Neural progenitor cell (in vitro differentiated cells): ENCODE results near the gene ARHGAP5. TPM values are rescaled to one million over a fixed set of nuclear protein-coding genes. Genes with fewer than 3 reads are reported as not detected.

Source experiments
- DNase-seq: peaks from one replicate; pipeline ENCODE4 v3.0.0-alpha.2; 2016; ENCODE audit warnings: low spot score
- H2AFZ ChIP-seq: fragments of 200-600 bp; sonication (generic); replicated peaks from 2 replicates; pipeline ENCODE4 v1.6.1; 2016; ENCODE audit warnings: antibody characterized with exemption
- H3F3A ChIP-seq: fragments of 200-600 bp; sonication (generic); 2 replicates; pipeline ENCODE4 v1.6.1; 2016; ENCODE audit warnings: antibody characterized with exemption, low read depth
- H3K27ac ChIP-seq: fragments of 200-600 bp; sonication (generic); 2 replicates; pipeline ENCODE4 v1.5.1; 2016; ENCODE audit warnings: mild to moderate bottlenecking
- H3K27me3 ChIP-seq: fragments of 200-600 bp; sonication (generic); 2 replicates; pipeline ENCODE4 v1.6.1; 2016; ENCODE audit warnings: mild to moderate bottlenecking, moderate library complexity
- H3K36me3 ChIP-seq: fragments of 200-600 bp; sonication (generic); 2 replicates; pipeline ENCODE4 v1.5.1; 2016
- H3K4me1 ChIP-seq: fragments of 200-600 bp; sonication (generic); 2 replicates; pipeline ENCODE4 v1.6.1; 2016; ENCODE audit warnings: mixed run types
- H3K4me2 ChIP-seq: fragments of 200-600 bp; sonication (generic); 2 replicates; pipeline ENCODE4 v1.6.1; 2016
- H3K4me3 ChIP-seq: fragments of 200-600 bp; sonication (generic); 2 replicates; pipeline ENCODE4 v1.5.1; 2016
- H3K79me2 ChIP-seq: fragments of 200-600 bp; sonication (generic); 2 replicates; pipeline ENCODE4 v1.6.1; 2016; ENCODE audit warnings: low read depth
- H3K9ac ChIP-seq: fragments of 200-600 bp; sonication (generic); 2 replicates; pipeline ENCODE4 v1.6.1; 2016
- H3K9me3 ChIP-seq: fragments of 200-600 bp; sonication (generic); 2 replicates; pipeline ENCODE4 v1.5.1; 2016; ENCODE audit warnings: low read depth
- H4K20me1 ChIP-seq: fragments of 200-600 bp; sonication (generic); 2 replicates; pipeline ENCODE4 v1.6.1; 2016; ENCODE audit warnings: low read depth
- H3K27ac Mint-ChIP-seq: 3 replicates; pipeline ENCODE4 v1.8.0; 2021; ENCODE audit warnings: mixed read lengths
- H3K27me3 Mint-ChIP-seq: 2 replicates; pipeline ENCODE4 v1.8.0; 2022; ENCODE audit warnings: low read depth, mild to moderate bottlenecking, inconsistent platforms, moderate library complexity, mixed read lengths; ENCODE audit not compliant: insufficient read depth
- H3K36me3 Mint-ChIP-seq: 3 replicates; pipeline ENCODE4 v1.8.0; 2021; ENCODE audit warnings: mixed read lengths
- H3K4me1 Mint-ChIP-seq: 3 replicates; pipeline ENCODE4 v1.8.0; 2021; ENCODE audit warnings: mixed read lengths
- H3K4me3 Mint-ChIP-seq: 3 replicates; pipeline ENCODE4 v1.8.0; 2021; ENCODE audit warnings: mild to moderate bottlenecking, moderate library complexity, mixed read lengths
- H3K9me3 Mint-ChIP-seq: 3 replicates; pipeline ENCODE4 v1.8.0; 2020; ENCODE audit warnings: mixed read lengths
- CTCF ChIP-seq: fragments of 200-600 bp; sonication (generic); IDR thresholded peaks from 2 replicates; pipeline ENCODE4 v1.5.1; 2017; ENCODE audit warnings: antibody characterized with exemption, mild to moderate bottlenecking
- EZH2 ChIP-seq: fragments of 200-600 bp; sonication (generic); IDR thresholded peaks from 2 replicates; pipeline ENCODE4 v1.6.1; 2017; ENCODE audit warnings: antibody characterized with exemption, mild to moderate bottlenecking, moderate library complexity
- EZH2phosphoT487 ChIP-seq: fragments of 200-600 bp; sonication (generic); IDR thresholded peaks from 2 replicates; pipeline ENCODE4 v1.6.1; 2017; ENCODE audit warnings: antibody characterized with exemption
- total RNA-seq: library from RNA; depleted of rRNA; stranded (reverse); fragments of >200 nt; gene quantifications from 2 replicates; pipeline ENCODE4 v1.2.3, GENCODE V29; 2015; ENCODE audit warnings: low replicate concordance

The ARHGAP5 gene
- total RNA-seq, 1 donor from 2014 or later = 202 TPM

- Mint-ChIP-seq H3K36me3 (peaks cover 25% of the 10 kb centered on the region), H3K9me3 (peaks cover 2% of the 10 kb centered on the region), H3K27ac (no peak overlapping the region), H3K4me3 (no peak overlapping the region), H3K27me3 (no peaks in the 10 kb centered on the region), H3K4me1 (no peaks in the 10 kb centered on the region)
- no peaks in the 10 kb centered on the region for H3K27me3 ChIP-seq
- H3K27ac ChIP-seq = no peak overlapping the region
- no peak overlapping the region for H2AFZ ChIP-seq
- H3K9ac ChIP-seq = no peak overlapping the region
- no peaks in the 10 kb centered on the region for H3F3A ChIP-seq
- DNase-seq = no peak
- H3K9me3 ChIP-seq = no peaks in the 10 kb centered on the region
- H3K79me2 ChIP-seq = peaks cover 100% of the 10 kb centered on the region
- peaks cover 6% of the 10 kb centered on the region for H3K36me3 ChIP-seq
- peaks cover 11% of the 10 kb centered on the region for H3K4me1 ChIP-seq
- no peak for TF ChIP-seq EZH2
- H4K20me1 ChIP-seq = peaks cover 88% of the 10 kb centered on the region
- no peak overlapping the region for H3K4me3 ChIP-seq
- no peak overlapping the region for H3K4me2 ChIP-seq
Measured at GRCh38 chr14:32104308-32104707, 27.2 kb downstream of the ARHGAP5 start.

- peaks cover 2% of the 10 kb centered on the region for H3K9me3 Mint-ChIP-seq
- no peaks in the 10 kb centered on the region for H3F3A ChIP-seq
- no peaks in the 10 kb centered on the region for H3K9me3 ChIP-seq
- no peak overlapping the region for H3K4me3 ChIP-seq
- H3K36me3 ChIP-seq = peaks cover 6% of the 10 kb centered on the region
- no peak overlapping the region for H3K27ac Mint-ChIP-seq
- TF ChIP-seq EZH2 = no peak
- no peak for TF ChIP-seq EZH2phosphoT487
- TF ChIP-seq CTCF = no peak
- DNase-seq = no peak
- no peak overlapping the region for H3K4me3 Mint-ChIP-seq
- H3K4me2 ChIP-seq = no peak overlapping the region
- no peaks in the 10 kb centered on the region for H3K4me1 Mint-ChIP-seq
- peaks cover 100% of the 10 kb centered on the region for H3K79me2 ChIP-seq
- peaks cover 83% of the 10 kb centered on the region for H4K20me1 ChIP-seq
- H3K27me3 ChIP-seq = no peaks in the 10 kb centered on the region
- peaks cover 11% of the 10 kb centered on the region for H3K4me1 ChIP-seq
- H3K36me3 Mint-ChIP-seq = peaks cover 26% of the 10 kb centered on the region
- H3K27ac ChIP-seq = no peak overlapping the region
- H2AFZ ChIP-seq = no peak overlapping the region
- H3K9ac ChIP-seq = no peak overlapping the region
- H3K27me3 Mint-ChIP-seq = no peaks in the 10 kb centered on the region
Measured at GRCh38 chr14:32104803-32105202, 27.7 kb downstream of the ARHGAP5 start.

- Histone ChIP-seq H3K27ac (no peak overlapping the region), H3K27me3 (no peaks in the 10 kb centered on the region), H3F3A (no peaks in the 10 kb centered on the region), H3K4me2 (no peak overlapping the region), H3K79me2 (peaks cover 99% of the 10 kb centered on the region), H3K4me1 (no peaks in the 10 kb centered on the region), H4K20me1 (peaks cover 35% of the 10 kb centered on the region), H3K9ac (no peak overlapping the region), H3K9me3 (no peaks in the 10 kb centered on the region), H2AFZ (no peak overlapping the region), H3K36me3 (peaks cover 6% of the 10 kb centered on the region), H3K4me3 (no peak overlapping the region)
- Mint-ChIP-seq H3K36me3 (peaks cover 49% of the 10 kb centered on the region), H3K27ac (no peak overlapping the region), H3K9me3 (peaks cover 24% of the 10 kb centered on the region), H3K4me3 (no peak overlapping the region), H3K27me3 (no peaks in the 10 kb centered on the region), H3K4me1 (no peaks in the 10 kb centered on the region)
- no peak for DNase-seq
- no peak for TF ChIP-seq EZH2
- no peak for TF ChIP-seq EZH2phosphoT487
Measured at GRCh38 chr14:32109676-32110547, 32.8 kb downstream of the ARHGAP5 start.

- DNase-seq = no peak
- H3K36me3 Mint-ChIP-seq = peaks cover 48% of the 10 kb centered on the region
Measured at GRCh38 chr14:32110548-32110896, 33.4 kb downstream of the ARHGAP5 start.

More at GRCh38 chr14:32110548-32110896, 33.4 kb downstream of the ARHGAP5 start:
- Histone ChIP-seq H3K79me2 (peaks cover 99% of the 10 kb centered on the region), H3F3A (no peaks in the 10 kb centered on the region), H3K9me3 (no peaks in the 10 kb centered on the region), H3K9ac (no peak overlapping the region), H3K36me3 (peaks cover 2% of the 10 kb centered on the region), H2AFZ (no peak overlapping the region), H3K4me3 (no peak overlapping the region), H4K20me1 (peaks cover 29% of the 10 kb centered on the region), H3K27ac (no peak overlapping the region), H3K4me1 (no peaks in the 10 kb centered on the region), H3K27me3 (no peaks in the 10 kb centered on the region), H3K4me2 (no peak overlapping the region)
- TF ChIP-seq EZH2 = no peak
- no peak for TF ChIP-seq CTCF
- TF ChIP-seq EZH2phosphoT487 = no peak
- H3K27me3 Mint-ChIP-seq = peaks cover 2% of the 10 kb centered on the region
- no peak overlapping the region for H3K27ac Mint-ChIP-seq
- no peaks in the 10 kb centered on the region for H3K4me1 Mint-ChIP-seq
- H3K9me3 Mint-ChIP-seq = peaks cover 27% of the 10 kb centered on the region
- no peak overlapping the region for H3K4me3 Mint-ChIP-seq
